GM21825 (cell line): Measurements from ENCODE around the gene GRIK1.

ENCODE experiments used
- ATAC-seq: cut with Tn5 transposase; IDR thresholded peaks from one replicate; pipeline ENCODE4 v1.9.1; 2021; ENCODE audit warnings: mild to moderate bottlenecking, moderate library complexity; ENCODE audit not compliant: unreplicated experiment

The GRIK1 gene

DNA sequence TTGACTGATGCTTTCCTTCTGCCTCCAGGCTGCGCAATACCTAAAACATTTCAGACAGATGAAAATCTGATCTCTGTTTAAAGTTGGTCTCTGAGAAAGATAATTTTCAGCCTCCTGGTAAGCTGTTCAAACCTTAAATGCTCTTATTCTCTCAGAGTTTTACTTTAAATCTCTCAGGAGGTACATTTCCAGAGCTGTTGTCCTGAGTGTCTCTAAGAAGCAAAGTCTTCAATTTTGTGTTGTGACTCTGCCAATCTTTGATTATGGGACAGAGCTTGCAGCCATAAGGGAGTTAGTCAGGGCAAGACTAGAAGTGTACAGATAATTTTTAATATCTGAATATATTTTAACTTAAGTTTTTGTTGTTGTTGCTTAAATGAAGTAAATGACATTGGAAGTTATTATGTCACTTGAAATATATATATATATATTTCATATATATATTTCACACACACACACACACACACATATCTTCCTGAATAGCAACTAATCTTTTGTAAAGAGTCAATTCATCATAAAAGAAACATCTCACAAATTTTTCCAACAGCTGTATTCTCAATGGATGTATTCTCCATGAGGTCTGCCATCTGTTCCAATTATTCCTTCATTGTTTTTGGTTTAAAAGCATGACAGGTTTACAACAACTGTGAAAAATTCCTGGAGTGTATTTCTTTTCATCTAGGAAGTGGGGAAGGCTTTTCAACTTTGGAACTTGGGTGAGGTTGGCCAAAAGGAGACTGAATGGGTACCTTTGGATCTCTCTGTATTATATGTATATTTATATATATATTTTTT is 381.7 kb downstream of the GRIK1 start:
- ATAC-seq: no peak

DNA sequence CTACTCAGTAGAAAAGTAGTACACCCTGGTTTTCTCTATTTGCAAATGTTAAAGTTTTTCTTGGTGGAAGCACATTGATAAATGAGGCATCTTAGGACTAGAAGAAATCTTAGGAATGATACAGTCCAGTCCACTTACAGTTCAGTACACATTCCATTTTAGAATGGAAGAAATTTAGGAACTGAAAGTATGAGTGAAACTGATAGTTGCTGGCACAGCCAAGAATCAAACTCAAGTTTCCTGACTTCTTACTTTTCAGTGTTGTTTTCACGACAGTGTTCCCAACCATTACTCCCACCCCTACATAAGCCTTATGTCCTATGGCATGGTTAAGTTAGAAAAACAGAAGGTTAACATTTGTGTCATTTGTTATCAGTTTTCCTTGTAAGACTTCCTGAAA is 382.6 kb downstream of the GRIK1 start:
- no peak for ATAC-seq

DNA sequence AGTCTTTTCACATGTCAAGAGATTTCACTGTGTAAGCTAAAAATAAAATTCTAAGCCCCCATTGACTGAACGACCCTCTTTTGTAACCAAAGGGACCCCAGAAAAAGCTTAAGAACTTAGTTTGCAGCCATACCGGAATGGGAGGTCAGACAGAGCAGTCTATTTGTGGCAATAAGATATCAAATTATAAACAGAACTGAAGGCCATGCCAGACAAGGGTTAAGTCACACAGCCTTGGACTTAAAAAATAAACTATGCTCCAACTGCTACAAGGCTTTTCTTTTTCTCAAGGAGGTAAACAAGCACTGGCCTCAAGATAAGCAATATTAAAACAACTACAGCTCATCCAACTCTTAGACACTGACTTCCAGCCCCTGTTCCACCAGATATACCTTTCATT is 384.2 kb downstream of the GRIK1 start:
- ATAC-seq: no peak

DNA sequence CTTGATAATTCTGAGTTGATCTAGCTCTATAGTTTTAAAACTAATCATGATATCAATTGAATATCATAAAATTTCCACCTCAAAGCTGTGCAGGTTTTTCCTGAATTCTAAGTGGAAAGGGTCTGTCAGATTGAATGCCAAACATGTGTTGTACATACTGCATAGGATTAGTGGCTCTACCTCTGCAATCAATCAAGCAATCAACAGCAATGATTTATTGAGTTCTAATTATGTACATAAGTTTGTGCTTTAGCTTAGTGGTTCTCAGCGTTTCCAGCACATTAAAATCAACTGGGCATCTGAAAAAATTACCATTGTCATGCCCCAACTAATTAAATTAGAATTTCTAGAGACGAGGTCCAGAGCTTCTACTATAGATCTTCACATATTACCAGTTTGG is 389.6 kb downstream of the GRIK1 start:
- no peak for ATAC-seq

DNA sequence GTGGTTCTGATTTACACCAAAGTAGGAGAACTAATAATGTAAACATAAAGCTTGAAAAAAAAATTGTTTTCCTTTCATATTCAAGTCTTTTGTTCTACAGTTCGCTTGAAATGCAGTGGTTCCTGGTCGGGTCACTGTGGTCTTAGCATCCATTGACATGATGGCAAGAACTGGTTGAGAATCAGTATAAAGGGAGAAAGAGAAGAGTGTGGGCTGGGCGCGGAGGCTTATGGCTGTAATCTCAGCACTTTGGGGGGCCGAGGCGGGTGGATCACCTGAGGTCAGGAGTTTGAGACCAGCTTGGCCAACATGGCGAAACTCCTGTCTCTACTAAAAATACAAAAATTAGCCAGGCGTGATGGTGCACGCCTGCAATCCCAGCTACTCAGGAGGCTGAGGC is 390.2 kb downstream of the GRIK1 start:
- no peak for ATAC-seq

DNA sequence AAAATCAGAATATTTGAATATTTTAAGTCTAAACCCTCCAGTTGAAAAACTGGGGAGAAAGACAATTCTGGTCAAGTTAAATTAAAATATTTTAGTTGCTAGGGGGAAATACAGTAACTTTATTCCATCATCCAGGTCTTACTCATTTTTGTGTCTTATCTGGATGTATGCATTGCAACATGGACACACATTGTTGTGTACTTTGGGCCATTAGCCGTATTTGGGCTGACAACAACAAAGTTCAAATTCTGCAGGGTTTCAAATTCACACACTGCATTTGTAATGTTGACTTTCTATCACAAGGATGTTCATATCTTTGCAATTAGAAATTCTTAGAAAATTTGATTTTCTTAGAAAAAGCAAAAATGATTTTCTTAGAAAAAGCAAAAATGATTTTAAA is 391.8 kb downstream of the GRIK1 start:
- no peak for ATAC-seq

DNA sequence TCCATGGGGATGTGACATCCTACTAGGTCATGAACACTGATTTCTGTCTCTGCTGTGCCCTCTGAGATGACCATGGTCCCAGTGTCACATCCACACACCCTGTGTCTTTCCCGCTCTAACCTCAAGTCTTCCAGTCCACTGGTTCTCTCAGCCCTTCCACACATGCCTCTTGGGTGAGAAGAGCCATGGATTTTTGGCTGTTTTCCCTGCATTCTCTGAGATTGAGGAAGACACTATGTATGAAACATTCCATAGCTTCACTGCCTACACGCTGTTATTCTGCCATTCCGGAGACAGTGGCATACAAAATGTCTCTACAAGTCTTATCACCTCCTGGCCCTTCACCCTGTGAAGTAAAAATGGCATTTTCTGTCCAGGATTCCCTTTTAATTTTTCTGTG is 393.7 kb downstream of the GRIK1 start:
- no peak for ATAC-seq

DNA sequence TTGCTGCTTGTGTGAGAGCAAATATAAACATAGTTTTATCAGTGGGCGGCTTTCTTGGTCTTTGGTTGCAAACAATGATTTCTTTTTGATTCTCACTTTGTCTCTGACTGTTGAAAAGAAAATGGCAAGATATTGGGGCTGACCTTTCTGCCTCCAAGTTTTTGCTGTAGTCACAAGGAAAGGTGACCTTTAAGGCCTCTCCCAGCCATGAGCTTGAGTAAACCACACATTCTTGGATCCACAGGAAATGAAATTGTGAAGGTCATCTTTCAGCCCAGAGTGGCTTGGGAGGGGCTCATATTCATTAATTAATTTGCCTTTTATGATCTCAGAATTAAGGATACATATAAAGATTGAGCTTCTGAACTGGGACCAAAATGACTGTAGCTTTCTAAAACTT is 399.5 kb downstream of the GRIK1 start:
- ATAC-seq: no peak

DNA sequence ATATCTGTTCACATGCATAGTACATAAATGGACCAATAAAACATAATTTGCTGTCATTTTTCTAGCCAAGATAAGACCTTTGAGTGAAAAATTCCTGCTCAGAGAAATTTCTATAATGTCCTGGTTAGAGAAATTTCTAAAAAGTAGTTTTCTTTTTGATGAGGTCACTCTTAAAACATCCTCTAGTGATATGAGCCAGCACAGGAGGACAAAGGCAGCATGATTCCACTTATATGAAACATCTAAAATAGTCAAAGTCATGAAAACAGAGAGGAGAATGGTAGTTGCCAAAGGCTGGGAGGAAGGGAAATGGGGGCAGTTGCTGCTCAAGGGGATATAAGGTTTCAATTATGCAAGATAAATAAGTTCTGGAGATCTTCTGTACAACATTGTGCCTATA is 401.7 kb downstream of the GRIK1 start:
- no peak for ATAC-seq

DNA sequence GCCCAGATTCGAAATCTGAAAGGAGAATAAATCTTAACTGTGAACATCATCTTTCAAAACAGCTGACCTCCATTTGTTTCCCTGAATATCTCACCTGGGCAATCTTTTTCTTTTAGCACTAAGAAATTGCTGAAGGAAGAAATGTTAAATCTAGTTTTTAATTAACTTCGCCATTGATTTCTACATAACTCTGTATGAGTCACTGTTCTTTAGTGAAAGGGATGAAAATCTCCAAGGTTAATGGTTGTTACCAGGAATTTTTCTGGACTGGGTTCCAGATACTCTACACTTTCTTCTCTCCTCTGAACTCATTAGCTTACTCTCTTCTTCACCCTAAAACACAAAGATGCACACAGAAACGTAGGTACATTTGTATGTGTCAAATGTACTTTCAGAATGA is 405.3 kb downstream of the GRIK1 start:
- ATAC-seq: no peak

DNA sequence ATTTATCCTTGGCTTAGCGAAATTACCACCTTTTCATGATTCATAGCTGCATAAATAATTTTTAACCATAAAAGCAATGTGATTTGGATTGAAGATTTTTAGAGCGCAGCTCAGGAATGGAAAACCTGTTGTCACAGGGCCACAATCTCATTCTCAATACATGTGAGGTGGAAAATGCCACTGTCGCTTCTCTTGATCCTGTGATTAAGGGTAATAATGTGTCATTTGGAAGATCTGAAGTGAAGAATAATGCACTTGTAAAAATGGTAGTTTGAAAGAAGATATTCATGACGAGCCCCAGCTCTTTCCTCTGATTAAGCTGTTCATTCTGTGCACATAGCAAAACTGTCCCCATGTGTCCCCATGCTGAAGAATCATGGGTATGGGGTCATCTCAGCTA is 410.7 kb downstream of the GRIK1 start:
- ATAC-seq: no peak

DNA sequence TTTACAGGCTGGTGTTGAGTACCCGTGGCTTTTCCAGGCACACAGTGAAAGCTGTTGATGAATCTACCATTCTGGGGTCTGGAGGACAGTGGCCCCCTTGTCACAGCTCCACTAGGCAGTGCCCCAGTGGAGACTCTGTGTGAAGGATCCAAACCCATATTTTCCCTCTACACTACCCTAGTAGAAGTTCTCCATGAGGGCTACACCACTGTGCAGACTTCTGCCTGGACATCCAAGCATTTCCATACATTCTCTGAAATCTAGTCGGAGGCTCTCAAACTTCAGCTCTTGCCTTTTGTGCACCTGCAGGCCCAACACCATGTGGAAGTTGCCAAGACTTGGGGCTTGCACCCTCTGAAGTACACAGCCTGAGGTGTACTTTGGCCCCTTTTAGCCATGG is 413.3 kb downstream of the GRIK1 start:
- no peak for ATAC-seq

DNA sequence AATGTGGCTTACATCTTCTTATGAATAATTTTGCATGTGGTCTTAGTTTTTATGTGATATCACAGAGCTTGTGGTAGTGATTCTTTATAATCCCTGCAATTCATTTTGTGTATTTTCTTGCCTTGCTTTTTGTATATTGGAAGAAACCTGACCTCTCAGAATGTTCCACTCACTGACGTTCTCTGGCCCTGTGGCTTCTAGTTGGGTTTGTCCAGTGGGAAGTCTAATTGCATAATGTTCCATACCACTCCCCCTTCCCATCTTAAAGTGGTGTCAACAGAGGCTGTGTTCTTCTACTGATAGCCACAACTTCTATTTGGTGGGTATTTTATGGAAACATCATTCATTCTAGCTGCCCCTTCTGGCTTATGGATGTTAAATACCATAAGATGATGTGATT is 415.7 kb downstream of the GRIK1 start:
- ATAC-seq: no peak

DNA sequence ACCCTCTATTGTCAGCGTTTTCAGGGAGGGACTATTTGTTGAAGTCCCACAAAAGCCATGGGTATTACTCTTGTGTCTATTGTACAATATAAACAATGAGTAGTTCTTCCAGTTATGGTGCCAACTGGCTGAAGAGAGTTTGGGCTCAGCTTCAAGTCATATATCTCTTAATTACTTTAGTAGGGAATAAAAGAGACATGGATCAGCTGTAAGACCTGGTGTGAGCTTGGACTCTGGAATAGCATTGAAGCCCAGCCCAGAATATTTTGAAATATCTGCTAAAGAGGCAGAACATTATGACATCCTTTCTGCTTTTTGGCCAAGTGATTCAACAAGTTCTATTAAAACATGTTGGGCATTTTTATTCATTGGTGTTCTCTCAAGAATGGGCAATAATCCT is 416.1 kb downstream of the GRIK1 start:
- ATAC-seq: no peak

DNA sequence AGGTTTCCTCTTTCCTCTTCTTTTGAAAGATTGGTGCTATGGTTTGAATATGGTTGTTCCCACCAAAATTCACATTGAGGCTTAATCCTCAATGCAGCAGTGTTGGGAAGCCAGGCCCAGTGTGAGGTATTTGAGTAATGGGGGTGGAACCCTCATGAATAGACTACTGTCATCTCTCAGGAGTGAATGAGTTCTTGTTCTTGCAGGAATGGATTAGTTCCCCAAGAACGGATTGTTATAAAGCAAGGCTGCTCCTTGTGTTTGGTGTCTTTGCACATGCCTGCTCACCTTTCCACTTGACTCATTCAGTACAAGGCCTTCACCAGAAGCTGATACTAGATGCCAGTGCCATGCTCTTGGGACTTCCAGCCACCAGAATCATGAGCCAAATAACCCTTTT is 417.9 kb downstream of the GRIK1 start:
- ATAC-seq: no peak

DNA sequence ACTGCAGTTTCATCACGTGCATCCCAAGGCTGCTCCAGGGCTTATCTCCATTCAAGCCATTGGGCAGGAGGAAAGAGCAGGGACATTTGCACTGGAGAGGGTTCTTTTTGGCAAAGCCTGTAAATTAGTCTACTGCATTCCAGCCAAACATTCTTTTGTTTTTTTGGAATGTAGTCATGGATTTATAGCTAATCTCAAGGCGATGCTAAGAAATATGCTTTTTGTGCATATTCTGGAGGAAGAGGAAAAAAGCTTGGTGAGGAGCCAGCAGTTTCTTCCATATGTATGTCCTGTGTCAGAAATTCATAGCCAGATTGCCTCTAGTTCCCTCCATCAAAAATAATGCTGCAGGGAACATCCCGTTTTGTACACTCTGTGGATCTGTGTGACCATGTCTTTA is 419.6 kb downstream of the GRIK1 start:
- no peak for ATAC-seq

DNA sequence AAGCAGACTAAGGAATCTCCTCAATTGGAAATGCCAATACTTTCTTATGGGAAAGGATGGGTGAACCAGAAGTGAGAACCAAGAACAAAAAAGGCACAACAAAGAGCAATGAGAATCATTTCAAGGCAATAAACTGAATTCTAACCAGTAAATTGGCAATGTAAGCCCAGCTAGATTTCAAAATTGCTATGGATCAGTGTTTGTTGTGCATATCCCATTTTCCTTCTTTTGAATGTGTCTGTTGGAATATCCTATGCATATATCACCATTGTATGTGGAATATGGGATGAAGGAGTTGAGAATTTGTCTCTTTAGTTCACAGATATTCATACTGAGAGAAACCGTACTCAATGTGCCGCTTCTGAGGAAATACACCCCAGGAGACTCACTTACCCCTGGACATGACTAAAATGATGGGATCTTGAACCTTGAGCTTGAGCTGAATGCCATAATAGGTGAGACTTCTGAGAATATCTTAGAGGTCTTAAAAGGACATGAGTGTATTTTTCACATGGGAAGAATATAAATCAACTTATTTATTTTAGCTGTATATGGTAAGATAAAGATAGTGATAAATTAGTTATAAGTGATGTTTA is 425.0 kb downstream of the GRIK1 start:
- ATAC-seq: no peak

DNA sequence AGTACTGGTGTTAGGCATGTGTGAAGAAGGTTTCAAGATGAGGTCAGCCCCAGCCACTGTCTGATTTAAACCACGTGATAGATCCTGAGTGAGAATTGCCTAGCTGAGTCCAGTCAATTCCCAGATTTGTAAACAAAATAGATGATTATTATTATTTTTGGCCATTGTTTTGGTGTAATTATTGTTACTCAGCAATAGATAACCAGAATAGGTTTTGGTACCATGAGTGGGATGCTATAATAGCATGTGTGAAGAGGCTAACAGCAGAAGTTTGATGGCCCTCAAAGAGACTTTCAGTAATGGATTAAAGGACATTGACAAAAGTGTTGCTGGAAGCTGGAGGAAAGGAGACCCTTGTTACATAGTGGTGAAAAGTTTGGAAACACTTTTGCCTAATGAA is 426.3 kb downstream of the GRIK1 start:
- ATAC-seq: no peak

DNA sequence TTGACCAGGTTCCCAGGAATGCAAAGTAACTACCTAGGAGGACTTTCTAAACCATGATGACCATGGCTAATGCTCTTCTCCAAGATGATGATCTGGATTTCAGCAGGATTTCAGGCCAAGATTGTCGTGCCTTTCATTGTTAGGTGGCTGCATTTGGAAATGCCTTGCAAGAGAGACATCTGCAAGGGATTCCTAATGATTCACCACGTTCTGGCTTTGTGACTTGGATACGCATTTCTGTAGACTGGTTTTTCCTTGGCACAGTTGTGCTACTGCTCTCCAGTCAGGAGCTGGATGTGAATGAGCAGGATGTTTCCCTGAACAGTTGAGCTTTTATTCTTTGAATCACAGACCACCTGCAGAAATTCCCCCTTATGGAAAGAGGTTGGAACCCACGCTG is 428.7 kb downstream of the GRIK1 start:
- no peak for ATAC-seq

DNA sequence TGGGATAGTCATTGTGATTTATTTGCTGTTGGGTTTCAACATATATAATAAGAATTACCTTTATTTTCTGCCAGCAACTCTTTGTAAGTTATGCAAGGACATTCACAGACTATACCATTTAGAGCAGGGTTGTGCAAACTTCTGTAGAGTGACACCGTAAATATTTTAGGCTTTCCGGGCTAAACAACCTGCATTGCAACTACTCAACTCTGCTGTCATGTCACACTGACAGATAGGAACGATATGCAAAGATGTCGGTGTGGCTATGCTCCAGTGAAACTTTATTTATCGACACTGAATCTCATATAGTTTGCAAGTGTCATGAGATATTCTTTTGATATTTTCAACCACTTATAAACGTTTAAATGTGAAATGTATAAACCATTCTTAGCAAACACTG is 430.7 kb downstream of the GRIK1 start:
- ATAC-seq: no peak

DNA sequence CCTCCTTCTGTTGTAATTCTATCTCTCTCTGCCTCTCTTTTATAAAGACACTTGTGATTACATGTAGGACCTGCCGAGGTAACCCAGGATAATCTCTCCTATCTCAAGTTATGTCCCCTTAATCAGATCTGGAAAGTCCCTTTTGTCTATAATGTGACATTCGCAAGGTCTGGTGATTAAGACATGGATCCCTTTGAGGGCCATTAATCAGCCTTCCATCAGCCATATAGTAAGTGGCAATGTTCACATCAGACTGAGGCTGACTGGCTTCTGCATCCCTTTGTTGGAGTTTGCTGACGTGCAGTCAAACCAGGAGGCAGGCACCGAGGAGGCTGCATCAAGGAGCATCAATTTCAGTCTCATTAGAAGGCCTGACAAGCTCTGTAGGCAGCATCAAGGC is 431.5 kb downstream of the GRIK1 start:
- no peak for ATAC-seq

DNA sequence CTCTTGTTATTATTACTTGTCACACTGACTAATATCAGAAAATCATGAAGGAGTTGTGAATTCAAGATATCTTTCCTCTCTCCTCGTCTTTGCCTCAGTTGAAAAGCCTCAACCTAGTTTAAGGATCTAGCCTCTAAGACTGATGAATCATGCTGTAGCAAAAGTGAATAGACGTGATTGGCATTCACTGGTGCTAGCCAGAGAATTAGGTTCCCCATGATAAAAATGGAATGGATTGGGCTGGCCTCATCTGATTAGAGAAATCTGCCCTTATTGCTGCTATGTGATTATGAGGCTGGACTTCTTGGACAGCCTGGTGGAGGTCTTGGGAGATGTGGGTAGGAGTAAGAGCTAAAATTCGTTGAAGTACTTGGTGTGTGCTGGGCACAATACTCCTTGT is 432.8 kb downstream of the GRIK1 start:
- no peak for ATAC-seq

DNA sequence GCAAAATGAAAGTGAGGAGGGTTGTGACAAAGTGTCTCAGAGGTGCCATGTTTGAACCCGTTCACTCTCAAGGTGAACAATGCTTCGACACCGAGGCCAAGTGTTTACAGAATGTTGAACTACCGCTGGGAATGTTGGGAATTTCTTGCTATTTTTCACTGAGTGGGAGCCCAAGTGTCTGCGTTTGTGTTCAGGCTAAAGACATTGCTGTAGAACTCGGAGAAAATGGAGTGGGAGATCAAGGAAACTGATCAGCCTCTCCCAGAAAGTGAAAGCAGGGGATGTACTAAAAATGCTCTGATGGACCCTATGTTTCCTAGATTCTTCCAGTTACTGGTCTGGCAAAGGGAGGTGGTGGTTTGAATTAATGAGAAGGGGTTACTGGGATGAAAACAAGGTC is 433.6 kb downstream of the GRIK1 start:
- no peak for ATAC-seq
